ENCODE measurements around the gene PTCD3. TPM values are rescaled to one million over a fixed set of nuclear protein-coding genes. Genes with fewer than 3 reads are reported as not detected.

PTCD3 gene
- total RNA-seq, 1 donor from 2014 or later = 106 TPM

DNA sequence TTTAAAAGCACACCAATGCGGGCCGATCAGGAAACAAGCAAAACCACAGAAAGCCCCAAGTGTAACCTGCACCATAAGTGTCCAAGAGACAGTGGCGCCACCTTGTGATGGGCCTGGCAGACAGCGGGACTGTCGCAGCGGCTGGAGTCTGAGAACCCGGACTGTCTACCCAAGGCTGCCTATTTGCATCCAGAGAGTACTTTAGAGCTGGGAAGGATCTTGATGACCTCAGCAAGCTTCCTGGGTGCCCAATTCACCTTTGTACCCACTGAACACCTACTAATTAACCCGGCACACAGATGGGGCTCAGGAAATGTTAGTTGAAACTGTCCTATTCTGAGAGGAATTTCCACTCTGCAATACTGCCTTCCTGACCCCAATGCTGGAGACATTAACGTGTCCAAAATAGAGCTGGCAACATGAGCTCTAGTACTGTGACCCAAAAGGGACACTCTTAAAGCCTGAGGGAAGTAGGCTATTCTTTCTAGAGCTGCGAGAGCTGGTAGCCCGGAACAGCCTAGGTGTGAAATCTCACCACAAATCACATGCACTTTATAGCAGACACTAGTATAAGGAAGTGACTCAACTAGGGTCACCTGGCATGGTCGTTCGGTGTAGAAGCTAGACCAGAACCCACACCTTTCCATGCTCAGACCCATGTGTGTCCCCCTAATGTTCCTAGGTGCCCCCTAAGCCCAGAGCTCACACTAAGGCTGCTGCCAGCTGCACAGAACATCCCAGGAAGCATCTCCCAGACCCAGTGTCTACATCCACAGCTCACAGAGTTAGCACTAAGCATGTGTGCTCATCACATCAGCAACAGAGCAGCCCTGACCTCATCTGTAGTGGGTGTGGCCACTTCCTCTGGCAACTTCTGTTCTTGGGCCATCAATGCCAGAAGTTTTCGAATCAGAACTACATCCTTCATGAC lies 25.8 kb upstream of the PTCD3 start:
- DNase-seq (ENCODE audit: extremely low read depth, low read depth, low spot score) = no peak

DNA sequence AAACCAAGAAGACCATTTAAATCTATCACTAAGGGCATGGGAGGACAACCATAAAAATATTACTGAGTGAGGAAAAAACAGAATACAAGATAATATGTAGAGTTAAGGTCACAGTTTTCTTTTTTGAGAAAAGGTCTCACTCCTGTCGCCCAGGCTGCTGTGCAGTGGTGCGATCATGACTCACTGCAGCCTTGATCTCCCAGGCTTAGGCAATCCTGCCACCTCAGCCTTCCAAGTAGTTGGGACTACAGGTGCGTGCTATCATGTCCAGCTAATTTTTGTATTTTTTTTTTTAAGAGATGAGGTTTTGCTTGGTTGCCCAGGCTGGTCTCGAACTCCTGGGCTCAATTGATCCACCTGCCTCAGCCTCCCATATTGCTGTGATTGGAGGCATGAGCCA lies 24.3 kb upstream of the PTCD3 start:
- DNase-seq (ENCODE audit: extremely low read depth, low read depth, low spot score) = no peak

DNA sequence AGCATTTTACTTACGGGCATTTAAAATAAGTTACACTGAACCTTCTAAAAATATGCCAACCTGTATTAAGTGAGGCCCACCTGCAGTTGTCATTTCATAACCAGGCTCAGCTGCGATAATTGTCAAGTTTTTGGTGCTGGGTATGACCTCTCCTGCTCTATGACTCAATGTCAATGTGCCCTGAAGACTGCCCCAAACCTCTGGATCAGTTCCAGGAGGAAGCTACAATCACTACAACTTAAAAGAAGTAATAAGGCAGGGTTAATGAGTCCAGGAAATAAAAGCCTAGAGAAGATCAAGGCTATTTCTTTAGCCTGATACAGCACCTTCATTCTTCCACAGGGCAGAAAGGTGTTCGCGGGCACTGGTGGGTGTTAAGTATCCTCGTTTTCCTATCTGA lies 23.3 kb upstream of the PTCD3 start:
- no peak for DNase-seq (ENCODE audit: extremely low read depth, low read depth, low spot score)

DNA sequence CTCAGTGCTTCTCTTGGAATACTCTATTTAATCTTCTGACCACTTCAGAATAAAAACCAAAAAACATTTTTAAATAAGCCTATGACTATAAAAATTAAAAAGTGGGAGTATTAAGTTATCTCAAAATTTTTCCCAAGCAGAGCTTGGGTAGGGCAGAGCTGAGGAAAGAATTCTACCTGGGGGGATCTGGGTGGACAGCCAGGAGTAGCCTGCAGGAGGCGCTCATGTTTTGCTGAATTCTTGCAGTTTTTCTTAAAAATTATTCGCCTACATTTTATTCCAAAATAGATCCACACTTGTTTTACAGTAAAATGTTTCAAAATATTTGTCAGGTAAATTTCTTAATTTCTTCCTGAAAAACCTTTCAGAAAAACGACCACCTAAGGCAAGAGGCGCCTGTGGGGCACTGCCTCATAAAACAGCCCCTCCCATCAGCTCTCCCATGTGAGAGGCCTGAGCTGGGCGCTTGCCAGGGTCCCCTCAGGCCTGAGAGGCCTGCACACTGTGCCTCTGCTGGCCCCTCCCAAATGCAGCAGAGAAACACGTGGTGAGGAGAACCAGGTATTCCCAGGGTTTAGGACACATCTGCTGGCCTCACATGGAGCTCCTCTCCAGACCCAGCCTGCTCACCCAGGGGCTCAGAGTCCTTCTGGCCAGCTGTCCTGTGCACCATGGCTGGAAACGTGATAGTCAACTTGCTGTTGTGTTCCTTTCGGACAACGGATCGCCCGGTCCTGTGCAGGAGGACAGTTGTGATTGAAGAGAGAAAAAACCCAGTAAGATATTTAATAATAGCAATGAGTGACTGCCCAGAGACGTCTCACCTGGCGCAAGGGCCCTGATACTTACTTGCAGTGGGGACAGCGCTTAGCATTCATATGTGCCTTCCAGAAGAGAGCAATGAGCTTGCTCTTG lies 17.8 kb upstream of the PTCD3 start:
- DNase-seq (ENCODE audit: extremely low read depth, low read depth, low spot score) = no peak

DNA sequence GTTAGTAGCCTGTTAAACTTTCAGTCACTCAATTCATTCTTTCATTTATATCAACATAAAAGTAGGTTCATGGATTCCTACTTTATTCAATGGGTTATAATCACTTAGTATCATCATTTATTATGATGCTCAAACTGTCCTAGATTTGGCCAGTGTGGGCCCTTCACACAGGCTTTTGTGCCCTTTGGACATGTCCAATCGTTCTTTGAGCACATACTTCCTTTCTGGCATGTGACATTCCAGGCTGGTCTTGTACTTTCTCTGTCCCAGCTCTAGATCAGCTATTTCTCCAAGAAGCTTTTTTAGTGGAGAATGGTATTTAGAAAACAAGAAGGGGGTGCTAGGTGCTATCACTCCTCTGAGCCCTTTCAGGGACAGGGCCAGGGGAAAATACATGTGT lies 11.8 kb upstream of the PTCD3 start:
- DNase-seq (ENCODE audit: extremely low read depth, low read depth, low spot score) = no peak

DNA sequence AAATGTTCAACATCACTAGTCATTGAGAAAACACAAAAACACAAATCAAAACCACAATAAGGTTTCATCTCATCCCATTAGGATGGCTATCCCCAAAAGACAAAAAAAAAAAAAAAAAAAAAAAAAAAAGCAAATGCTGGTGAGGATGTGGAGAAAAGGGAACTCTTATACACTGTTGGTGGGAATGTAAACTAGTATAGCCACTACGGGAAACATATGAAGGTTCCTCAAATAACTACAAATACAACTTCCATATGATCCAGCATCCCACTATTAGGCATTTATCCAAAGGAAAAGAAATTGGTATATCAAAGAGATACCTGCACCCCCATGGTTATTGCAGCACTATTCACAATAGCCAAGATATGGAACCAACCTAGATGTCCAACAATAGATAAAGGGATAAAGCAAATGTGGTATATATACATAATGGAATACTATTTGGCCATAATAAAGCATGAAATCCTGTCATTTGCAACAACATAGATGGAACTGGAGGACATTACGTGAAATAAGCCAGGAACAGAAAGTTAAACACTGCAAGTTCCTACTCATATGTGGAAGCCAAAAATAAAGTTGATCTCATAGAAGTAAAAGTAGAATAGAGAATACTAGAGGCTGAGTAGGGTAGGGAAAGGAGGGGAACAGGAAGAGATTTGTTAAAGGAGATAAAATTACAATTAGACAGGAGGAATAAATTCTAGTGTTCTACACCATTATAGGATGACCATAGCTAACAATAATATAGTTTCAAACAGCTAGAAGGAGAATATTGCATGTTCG lies 8.7 kb upstream of the PTCD3 start:
- DNase-seq (ENCODE audit: extremely low read depth, low read depth, low spot score) = no peak

DNA sequence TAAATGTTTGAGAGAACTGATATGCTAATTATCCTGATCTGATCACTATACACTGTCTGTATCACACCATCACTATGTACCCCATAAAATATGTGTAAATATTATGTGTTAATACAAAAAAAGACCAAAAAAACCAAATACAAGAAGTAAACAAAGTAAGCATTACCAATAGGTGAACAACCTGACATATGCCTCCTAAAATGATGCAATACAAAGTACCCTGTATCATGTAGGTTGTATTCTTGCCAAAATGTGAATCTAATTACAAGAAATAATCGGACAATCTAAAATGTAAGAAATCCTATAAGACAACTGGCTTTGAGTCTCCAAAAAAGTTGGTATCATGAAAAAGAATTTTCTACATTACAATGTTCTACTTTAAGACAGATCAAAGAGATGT lies 8.1 kb upstream of the PTCD3 start:
- DNase-seq (ENCODE audit: extremely low read depth, low read depth, low spot score) = no peak

DNA sequence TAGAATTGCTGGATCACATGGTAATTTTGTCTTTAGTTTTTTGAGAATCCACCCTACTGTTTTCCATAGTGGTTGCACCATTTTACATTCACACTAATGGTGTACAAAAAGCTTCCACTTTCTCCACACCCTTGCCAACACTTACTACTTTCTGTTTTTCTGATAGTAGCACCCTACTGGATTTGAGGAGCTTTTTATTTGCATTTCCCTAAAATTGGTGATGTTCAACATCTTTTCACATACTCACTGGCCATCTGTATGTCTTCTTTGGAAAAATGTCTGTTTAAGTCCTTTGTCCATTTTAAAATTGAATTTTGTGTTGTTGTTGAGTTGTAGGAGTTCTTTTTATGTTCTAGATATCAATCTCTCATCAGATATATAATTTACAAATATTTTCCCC lies 3.9 kb upstream of the PTCD3 start:
- no peak for DNase-seq (ENCODE audit: extremely low read depth, low read depth, low spot score)

DNA sequence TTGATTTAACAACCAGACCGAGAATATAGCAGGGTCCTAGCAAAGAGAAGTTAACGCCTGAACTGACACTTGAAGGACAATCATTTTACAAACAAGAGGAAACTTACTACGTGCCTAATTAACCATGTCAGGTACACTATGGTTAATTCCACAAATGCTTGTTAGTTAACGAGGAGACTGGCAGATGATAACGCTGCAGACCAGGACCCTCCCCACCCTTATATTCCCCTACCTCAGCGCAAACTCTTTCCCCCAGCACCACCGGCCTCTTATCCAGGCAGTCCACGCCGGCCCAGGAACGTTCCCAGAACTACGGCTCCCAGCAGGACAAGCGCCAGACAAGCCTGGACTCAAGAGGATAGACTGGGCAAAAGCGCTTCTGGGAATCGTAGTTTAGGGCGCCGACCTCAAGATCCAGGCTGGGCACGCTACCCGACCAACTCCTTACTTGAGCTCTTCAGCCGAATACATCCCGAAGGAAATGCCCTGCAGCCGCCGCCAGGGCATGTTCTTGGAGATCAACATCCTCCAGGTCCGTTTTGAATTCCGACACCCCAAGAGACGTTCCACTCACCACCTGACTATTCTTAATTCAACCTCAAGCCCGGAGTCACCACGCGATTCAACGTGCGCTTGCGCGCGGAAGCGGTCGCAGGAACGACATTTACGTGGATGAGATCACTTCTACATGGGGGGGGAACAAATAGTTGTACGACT lies 625 bp upstream of the PTCD3 start, which contains the start of gene POLR1A:
Gene POLR1A (minus strand): TSS at position 635 of the 717 bp plus-strand sequence. CDS start 110 bp downstream, at position 525.
- peak; percentile 85 for DNase-seq (ENCODE audit: extremely low read depth, low read depth, low spot score)

DNA sequence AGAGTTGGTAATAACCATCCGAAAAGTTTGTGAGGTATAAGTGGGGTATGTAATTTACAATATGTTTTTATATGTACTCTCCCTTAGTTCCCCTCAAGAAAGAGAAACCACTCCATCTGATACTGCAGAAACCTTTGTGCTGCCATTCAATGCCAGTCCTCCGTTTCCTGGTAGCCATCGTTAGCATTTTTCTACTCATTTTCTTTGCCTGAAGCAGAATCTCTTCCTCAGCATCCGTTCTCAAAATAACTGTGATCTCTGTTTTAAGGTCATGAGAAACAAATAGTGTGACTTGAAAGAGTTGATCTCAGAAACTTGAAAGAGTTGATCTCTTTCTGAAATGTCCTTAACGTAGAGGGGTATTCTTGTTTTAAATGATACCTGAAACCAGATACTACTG lies 996 bp downstream of the PTCD3 start:
- DNase-seq (ENCODE audit: extremely low read depth, low read depth, low spot score) = no peak

DNA sequence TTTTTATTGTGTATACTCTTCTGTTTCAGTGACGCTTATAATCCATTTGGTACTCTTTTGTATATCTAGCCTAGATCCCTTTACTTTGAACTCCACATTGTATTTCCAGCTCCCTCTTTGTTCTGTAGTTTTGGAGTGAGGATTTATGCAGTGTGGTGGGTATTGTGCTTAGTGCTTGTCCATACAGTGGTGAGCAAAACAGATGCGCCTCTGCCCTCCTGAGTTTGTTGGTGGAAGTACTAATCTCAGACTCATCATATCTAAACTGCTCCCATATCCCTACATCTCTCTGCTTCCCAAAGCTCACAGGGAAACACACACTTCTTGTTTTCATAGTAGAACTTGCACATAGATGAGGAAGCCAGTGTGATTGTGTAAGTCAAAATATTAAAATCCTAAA lies 12.1 kb downstream of the PTCD3 start:
- DNase-seq (ENCODE audit: extremely low read depth, low read depth, low spot score) = no peak

DNA sequence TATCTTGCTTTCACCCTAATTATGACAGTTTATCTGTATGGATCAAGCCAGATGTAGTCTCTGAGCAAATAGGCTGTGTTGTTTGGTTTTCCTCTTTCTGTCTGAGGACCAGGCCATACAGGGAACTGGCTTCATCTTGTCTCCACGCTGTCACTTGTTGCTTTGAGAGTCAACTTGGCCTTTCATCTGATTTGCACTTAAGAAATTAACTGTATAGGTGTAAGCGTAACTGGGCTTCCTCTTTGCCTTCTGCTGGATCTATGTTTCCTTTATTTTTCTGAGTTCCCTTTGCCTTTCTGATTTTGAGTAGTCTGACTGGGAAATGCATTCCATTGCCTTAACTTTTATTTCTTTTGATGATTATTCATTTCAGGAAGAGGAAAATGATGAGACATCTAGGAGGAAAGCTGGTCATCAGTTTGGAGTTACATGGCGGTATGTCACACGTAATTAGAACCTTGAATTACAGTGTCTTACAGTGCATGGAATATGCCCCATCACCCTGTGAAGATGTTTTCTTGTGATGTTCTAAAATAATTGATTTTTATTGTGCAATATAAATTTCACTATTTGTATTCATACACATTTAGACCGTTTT lies 17.4 kb downstream of the PTCD3 start:
- no peak for DNase-seq (ENCODE audit: extremely low read depth, low read depth, low spot score)

DNA sequence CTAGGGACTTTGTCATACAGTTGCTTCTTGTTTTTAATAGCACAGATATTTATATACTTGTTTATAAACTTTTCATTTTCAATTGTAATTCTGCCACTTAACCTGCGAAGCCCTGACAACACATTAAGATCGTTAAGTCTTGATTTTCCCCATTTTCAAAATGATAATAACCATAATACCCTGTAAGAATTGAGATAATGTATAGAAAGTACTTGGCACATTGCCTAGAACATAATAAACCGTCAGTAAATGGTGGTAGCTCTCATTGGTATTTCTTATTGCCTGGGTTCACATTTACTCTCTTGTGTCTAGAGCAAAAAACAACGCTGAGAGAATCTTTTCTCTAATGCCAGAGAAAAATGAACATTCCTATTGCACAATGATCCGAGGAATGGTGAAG lies 18.6 kb downstream of the PTCD3 start:
- no peak for DNase-seq (ENCODE audit: extremely low read depth, low read depth, low spot score)

DNA sequence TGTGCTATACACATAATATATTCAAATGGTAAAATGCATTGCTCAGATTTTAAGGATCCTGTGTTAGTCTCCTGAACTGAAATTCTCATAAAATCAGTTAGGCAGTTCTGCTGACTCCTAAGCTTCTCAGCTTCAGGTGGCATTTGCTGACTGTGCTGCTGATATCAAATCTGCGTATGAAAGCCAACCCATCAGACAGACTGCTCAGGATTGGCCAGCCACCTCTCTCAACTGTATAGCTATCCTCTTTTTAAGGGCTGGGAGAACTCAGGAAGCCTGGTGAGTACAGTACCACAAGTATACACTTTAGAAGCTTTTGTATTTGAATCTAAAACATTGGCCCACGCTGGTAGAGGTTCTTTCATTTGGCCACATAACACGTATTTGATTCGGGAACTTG lies 28.7 kb downstream of the PTCD3 start:
- DNase-seq (ENCODE audit: extremely low read depth, low read depth, low spot score) = no peak

DNA sequence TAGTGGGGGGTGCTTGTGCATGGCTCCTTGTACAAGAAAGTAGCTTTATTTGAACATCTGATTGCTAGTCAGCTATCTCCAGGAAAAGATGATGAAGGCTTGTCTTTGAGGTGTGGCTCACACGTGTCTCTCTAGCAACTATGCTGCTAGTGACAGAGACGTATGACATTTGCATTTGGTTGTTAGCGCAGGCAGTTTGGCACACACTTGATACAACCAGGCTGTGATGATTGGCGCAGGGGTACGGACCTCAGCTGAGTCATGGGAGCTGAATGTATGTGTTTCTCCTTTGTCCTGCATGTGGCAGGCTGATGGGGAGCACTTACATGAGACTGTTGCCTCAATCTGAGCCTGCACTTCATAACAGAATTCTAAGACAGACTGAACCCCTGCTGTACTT lies 29.6 kb downstream of the PTCD3 start:
- no peak for DNase-seq (ENCODE audit: extremely low read depth, low read depth, low spot score)

DNA sequence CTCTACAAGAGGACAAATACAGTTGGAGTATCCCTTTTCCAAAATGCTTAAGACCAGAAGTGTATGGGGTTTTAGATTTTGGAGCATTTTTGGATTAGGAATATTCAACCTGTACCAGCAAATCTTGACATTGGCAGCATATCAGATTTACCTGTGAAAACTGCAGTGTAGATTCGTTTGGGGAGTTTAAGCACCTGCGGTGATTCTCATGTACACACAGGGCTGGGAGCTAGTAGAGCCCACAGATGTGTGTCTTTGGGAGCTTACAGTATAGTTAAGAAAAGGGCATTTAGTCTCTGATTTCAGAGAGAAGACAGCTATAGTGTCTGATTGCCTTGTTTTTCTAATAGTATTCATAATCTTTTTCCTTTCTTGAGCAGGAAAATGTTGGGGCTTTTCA lies 30.1 kb downstream of the PTCD3 start:
- no peak for DNase-seq (ENCODE audit: extremely low read depth, low read depth, low spot score)

DNA sequence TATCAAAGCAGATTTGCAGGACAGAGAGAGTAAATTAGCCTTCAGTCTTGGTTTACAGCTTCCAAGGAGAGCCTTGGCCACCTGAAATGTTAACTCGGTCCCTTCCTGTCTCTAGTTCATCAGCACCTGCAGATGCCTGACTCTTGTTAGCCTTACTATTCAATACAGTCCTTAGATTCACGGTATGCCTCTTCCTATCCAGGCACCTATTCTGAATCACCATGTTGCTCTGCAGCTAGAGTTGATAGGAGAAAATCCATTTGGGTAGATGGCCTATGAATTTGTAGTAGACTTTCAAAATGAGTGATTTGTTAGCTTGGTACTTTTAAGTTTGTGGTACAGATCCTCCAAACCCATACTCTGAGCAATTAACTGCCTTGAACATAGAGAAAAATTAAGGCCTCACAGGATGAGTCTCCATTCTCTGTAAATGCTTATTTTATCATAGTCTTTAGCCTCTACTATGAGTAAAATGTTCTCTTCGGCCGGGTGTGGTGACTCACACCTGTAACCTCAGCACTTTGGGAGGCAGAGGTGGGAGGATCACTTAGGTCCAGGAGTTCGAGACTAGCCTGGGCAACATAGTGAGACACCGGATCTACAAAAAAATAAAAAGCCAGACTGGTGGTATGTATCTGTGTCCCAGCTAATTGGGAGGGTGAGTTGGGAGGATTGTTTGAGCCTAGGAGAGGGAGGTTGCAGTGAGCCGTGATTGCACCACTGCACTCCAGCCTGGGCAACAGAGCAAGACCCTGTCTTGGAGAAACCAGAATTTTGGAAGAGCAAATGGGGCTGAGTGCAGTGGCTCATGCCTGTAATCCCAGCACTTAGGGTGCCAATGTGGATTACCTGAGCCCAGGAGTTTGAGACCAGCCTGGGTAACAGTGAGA lies 32.9 kb downstream of the PTCD3 start:
- DNase-seq (ENCODE audit: extremely low read depth, low read depth, low spot score) = no peak

DNA sequence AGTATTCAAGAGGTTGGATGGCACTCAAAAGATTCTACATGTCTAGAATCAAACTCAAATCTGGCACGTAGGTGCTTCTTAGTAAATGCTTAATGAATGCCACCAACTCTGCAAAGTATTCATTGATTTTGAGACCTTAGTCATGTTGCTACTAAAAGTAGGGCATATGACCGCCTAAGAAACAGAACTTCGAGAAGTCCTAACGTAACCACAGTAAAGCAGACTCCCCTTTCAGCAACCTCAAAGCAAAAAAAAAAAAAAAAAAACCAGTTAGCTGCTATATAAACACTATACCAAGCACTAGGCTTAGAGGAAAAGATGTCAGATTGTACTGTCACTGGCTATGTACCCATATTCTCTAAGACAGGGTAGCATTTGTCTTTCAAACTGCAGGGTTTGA lies 33.9 kb downstream of the PTCD3 start:
- no peak for DNase-seq (ENCODE audit: extremely low read depth, low read depth, low spot score)

DNA sequence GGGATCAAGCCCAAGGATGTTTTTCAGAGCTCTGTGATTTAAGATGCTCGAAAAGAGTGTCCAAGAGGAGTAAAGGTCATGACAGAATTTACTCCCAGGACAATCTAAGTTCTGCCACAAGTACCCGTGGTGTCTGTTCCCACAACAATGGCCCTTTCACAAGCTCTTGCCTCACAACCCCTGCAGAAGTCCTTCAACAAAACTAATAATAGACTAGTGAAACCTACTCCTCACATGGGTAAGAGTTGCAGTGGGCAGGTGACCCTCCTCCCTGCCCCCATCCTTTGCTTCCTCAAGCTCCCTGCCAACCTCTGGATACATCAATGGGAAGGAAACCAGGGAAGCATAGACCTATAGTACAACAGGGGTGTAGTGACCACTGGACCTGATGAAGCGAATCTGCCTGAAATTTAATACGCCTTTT lies 34.9 kb downstream of the PTCD3 start:
- DNase-seq (ENCODE audit: extremely low read depth, low read depth, low spot score) = no peak

All from glomerular endothelial cell (primary cell).